GM21786 (cell line): Measurements from ENCODE around the gene MRNIP.
A peak's percentile ranks its signal among the peaks of the same experiment; 100 is the strongest.

Experiments
- ATAC-seq: cut with Tn5 transposase; IDR thresholded peaks from one replicate; pipeline ENCODE4 v1.9.1; 2021; ENCODE audit not compliant: unreplicated experiment

MRNIP gene

GRCh38 chr5:179822444-179822990 lies 36.1 kb downstream of the MRNIP start:
- ATAC-seq, result no peak

DNA sequence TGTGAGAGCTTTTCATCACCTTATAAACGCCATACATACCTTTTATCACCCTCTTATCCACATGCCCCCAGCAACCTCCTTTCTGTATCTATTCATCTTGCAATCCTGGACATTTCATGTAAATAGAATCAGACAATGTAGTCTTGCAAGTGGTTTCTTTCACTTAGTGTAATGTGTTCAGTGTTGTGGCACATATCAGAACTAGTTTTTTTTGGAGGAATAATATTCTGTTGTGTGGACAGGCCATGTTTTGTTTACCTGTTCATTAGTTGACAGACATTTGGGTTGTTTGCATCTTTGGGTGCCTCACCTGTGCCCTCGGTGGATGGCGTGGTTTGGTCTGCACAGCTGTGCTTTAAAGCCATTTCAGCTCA lies 36.6 kb downstream of the MRNIP start:
- ATAC-seq, result no peak

- peak; percentile 38 for ATAC-seq
Measured at GRCh38 chr5:179821298-179822058, 37.1 kb downstream of the MRNIP start.

- peak; percentile 26 for ATAC-seq
Measured at GRCh38 chr5:179820483-179821297, 37.9 kb downstream of the MRNIP start, which contains the start of gene SQSTM1. Gene SQSTM1, plus strand, starts transcription at chr5:179820905. Its CDS starts 32 bp downstream, at chr5:179820937.

DNA sequence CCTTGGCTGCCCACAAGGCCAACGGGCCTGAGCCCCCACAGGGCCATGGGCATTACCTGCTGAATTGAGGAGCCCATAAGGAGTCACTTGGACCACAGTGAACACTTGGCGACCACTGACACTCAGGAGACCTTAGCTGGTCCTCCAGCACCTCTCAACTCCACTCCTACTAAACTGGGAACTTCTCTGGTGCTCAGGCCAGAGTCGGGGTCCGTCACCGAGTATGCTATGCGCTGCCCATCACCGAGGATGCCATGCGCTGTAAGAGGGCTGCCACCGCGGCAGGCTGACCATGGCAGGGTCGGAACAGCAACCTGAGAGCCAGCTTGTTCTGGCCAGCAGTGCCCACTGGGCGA lies 38.5 kb downstream of the MRNIP start:
- no peak for ATAC-seq

DNA sequence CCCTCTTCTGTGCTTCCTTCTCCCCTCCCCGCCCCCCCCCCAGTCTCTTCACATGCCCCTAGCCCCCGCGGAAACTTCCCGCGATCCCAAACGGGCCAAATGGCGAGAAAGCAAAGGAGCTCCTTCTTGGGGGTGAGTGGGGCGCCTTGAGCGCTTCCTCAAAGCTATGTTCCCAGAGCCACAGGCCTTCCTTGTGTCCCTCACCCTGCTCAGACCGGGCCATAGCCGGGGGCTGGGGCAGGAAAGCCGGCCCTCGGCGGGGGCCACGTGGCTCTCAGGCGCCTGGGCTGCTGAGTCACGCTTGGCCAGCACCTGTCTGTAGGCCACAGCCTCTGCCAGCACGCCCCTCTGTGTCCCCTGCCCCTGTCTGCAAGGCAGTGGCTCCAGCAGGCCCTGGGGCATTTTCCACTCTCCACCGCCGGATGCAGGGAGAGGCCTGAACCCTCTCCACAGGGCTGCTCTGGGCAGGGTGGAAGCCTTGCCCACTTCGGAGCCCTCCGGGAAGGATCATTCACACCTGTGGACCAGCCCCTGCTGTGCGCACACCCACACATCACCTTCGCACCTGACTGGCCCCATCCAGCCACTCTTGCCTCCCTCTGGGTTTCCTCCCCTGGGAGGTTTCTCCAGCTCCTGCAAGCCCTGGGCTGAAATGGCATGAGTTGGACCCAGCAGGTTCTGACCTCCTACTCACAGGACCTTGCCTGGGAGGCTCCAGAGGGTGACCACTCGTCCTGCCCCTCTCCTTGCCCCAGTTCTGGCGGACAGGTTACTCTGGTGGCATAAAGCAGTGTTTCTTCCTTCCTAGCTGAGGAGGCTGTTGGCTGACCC lies 39.1 kb downstream of the MRNIP start:
- ATAC-seq, result peak; percentile 18

GRCh38 chr5:179818746-179819295 lies 39.8 kb downstream of the MRNIP start:
- ATAC-seq, result peak; percentile 64

DNA sequence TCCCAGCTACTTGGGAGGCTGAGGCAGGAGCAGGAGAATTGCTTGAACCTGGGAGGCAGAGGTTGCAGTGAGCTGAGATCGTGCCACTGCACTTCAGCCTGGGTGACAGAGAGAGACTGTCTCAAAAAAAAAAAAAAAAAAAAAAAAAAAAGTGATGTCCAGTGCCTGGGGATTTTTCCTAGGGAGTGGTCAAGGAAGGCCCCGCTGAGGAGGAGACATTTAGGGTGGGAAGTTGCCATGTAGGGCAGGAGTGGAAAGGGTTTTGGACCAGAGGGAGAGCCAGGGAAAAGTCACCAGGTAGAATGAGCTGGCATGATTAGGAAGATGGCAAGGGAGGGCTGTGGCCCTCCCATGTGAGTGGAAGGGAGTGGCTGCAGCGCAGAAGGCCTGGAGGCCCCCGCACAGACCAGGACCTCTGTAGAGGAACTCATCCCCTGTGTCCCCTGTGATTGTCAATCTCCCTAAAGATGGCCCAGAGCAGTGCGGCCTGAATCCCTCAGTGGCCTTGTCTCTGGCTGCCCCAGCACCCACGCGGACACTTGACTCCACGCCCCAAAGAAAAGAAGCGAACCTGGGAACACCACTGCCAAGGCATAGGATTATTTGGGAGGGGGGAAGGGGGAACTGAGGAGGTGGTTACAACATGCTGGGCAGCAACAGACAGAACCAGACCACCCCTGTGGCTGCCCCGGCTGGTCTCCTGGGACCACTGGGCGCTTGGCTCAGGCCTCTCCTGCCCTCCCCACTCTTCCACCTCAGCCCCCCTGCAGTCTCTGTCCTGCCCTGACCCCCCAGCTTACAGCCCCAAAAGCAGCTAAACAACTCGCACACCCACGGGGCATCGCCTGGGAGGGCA lies 40.5 kb downstream of the MRNIP start:
- ATAC-seq, result no peak

DNA sequence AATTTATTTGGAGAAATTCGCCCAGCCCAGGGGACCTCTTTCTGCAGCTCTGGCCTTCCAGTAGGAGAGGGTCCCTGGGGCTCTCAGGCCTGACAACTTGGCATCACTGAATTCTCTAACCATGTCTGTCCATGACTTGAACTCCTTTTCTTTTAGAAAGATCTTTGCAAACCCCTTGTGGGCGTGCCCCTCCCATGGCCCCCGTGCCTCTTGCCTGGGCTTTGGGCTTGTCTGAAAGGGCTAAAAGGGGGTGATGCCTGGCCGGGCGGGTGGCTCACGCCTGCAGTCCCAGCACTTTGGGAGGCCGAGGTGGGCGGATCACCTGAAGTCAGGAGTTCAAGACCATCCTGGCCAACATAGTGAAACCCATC lies 41.2 kb downstream of the MRNIP start:
- ATAC-seq, result no peak

- ATAC-seq, result no peak
Measured at GRCh38 chr5:179816796-179817469, 41.7 kb downstream of the MRNIP start.

DNA sequence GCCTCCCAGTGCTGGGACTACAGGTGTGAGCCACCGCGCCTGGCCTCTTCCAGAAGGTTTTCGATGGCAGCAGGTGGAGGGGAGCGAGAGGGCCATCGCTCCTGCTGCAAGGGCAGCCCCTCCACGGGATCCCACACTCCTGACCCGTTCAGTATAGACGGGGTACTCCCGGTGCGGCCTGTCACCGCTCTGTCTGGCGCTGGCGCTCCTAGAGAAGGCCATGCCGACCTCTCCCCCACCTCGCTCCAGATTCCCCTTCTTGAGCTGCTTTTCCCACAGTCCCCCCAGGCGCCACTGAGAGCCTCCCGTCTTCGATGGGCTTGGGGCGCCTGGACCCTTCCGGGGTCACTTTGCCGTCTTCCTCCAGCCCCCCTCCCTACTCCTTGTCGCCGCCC lies 42.2 kb downstream of the MRNIP start:
- no peak for ATAC-seq

GRCh38 chr5:179815491-179816249 lies 42.9 kb downstream of the MRNIP start:
- no peak for ATAC-seq

GRCh38 chr5:179814090-179814489 lies 44.5 kb downstream of the MRNIP start:
- ATAC-seq, result no peak

- no peak for ATAC-seq
Measured at GRCh38 chr5:179812997-179813607, 45.5 kb downstream of the MRNIP start.

- no peak for ATAC-seq
Measured at GRCh38 chr5:179812135-179812825, 46.3 kb downstream of the MRNIP start.

DNA sequence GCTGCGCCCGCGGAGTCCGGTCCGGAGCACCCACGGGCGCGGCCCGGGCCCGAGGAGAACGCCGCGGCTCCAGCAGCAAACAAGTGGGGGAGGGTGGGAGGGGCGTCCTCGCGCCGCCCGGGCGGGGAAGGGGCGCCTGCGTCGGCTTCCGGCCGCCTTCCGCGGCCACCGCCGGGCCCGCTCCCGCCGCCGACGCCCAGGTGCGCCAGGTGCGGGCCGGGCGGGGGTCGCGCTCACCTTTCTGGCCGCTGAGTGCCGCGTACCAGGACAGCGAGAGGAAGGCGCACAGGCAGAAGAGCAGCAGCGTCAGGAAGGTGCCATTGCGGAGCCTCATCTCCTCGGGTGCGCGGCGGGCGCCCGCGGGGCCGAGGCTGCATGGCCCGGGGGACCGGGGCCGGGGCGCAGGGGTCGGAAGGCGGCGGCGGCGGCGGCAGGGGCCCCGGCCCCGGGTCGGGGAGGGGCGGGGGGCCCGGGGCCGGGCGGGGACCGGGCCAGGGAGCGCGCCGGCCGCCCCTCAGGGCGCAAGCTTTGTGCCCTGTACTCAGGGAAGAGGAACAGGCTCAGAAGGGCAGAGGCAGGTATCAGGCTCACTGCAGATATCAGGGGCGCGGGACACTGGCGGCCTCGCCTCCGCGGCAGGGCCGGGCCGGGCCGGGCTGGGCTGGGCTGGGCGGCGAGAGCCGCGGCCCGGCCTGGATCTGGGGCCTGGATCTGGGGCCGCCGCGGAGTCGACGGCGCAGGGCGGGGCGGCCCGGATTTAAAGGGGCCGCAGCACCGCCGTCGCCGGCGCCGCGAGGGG lies 52.2 kb downstream of the MRNIP start, which contains the start of gene MGAT4B:
Gene MGAT4B, minus strand, starts transcription at position 617 of the 799 bp plus-strand sequence. Its CDS starts 283 bp downstream, at position 334.
- peak; percentile 56 for ATAC-seq
